ENCODE data around the gene TMEM9. TPM values are rescaled to one million over a fixed set of nuclear protein-coding genes. Genes with fewer than 3 reads are reported as not detected.

Gene TMEM9
- total RNA-seq (103 and 104 TPM in 2 replicates), polyA plus RNA-seq (99.4 and 113 TPM in 2 replicates)

- Histone ChIP-seq H3K4me3 (peak within 1 kb of the TSS; percentile 81), H3K9me2 (replicated peaks; ENCODE audit: insufficient read depth) (no peaks in the 10 kb centered on the region), H2AFZ (peak within 1 kb of the TSS; percentile 67), H3K4me2 (peak within 1 kb of the TSS; percentile 88), H3K27ac (peak within 1 kb of the TSS; percentile 51), H4K20me1 (ENCODE audit: insufficient read depth, poor library complexity, severe bottlenecking) (no peaks in the 10 kb centered on the region), H3K9me3 (ENCODE audit: low read depth) (no peaks in the 10 kb centered on the region), H3K27me3 (no peaks in the 10 kb centered on the region), H3K4me1 (ENCODE audit: insufficient read depth) (peaks cover 8% of the 10 kb centered on the region), H3K79me2 (peaks cover 27% of the 10 kb centered on the region), H3K36me3 (replicated peaks; ENCODE audit: insufficient read depth, low read depth) (no peaks in the 10 kb centered on the region)
- DNase-seq (ENCODE audit: low spot score): peak; percentile 98
- WGBS (ENCODE audit: low lambda C conversion rate, missing lambda C conversion rate): 19% methylated on average over 25 of the region's 31 CpGs
- TF ChIP-seq CTCF (IDR thresholded peaks at IDR 0.05; ENCODE audit: poor library complexity): no peak
- TF ChIP-seq EZH2phosphoT487 (IDR thresholded peaks at IDR 0.05; ENCODE audit: low read depth, severe bottlenecking, unreplicated experiment): no peak
- TF ChIP-seq EZH2 (IDR thresholded peaks at IDR 0.05; ENCODE audit: borderline replicate concordance): no peak
Measured at GRCh38 chr1:201154389-201155165, at the start of gene TMEM9. Gene TMEM9 (minus strand): TSS chr1:201154474. CDS start chr1:201153923, 551 bp downstream.

GRCh38 chr1:201198598-201198997 lies 44.3 kb upstream of the TMEM9 start:
- Histone ChIP-seq H3K4me1 (ENCODE audit: insufficient read depth) (no peaks in the 10 kb centered on the region), H3K4me3 (no peak overlapping the region)
- no peak for DNase-seq (ENCODE audit: low spot score)

GRCh38 chr1:201194046-201194445 lies 39.8 kb upstream of the TMEM9 start:
- Histone ChIP-seq H4K20me1 (ENCODE audit: insufficient read depth, poor library complexity, severe bottlenecking) (no peaks in the 10 kb centered on the region), H3K9me2 (replicated peaks; ENCODE audit: insufficient read depth) (no peaks in the 10 kb centered on the region), H3K4me1 (ENCODE audit: insufficient read depth) (no peaks in the 10 kb centered on the region), H3K4me3 (no peak overlapping the region), H3K4me2 (no peak overlapping the region), H3K27me3 (no peaks in the 10 kb centered on the region), H3K9me3 (ENCODE audit: low read depth) (no peaks in the 10 kb centered on the region), H3K36me3 (replicated peaks; ENCODE audit: insufficient read depth, low read depth) (no peaks in the 10 kb centered on the region), H2AFZ (no peak overlapping the region), H3K79me2 (no peaks in the 10 kb centered on the region), H3K27ac (no peak overlapping the region)
- DNase-seq (ENCODE audit: low spot score): no peak
- 93% methylated on average over 6 of the region's 6 CpGs for WGBS (ENCODE audit: low lambda C conversion rate, missing lambda C conversion rate)
- no peak for TF ChIP-seq CTCF (IDR thresholded peaks at IDR 0.05; ENCODE audit: poor library complexity)
- TF ChIP-seq EZH2 (IDR thresholded peaks at IDR 0.05; ENCODE audit: borderline replicate concordance): no peak
- no peak for TF ChIP-seq EZH2phosphoT487 (IDR thresholded peaks at IDR 0.05; ENCODE audit: low read depth, severe bottlenecking, unreplicated experiment)

More at GRCh38 chr1:201198598-201198997, 44.3 kb upstream of the TMEM9 start:
- WGBS (ENCODE audit: low lambda C conversion rate, missing lambda C conversion rate): 79% methylated on average over 3 of the region's 3 CpGs
- TF ChIP-seq CTCF (IDR thresholded peaks at IDR 0.05; ENCODE audit: poor library complexity) (no peak), EZH2 (IDR thresholded peaks at IDR 0.05; ENCODE audit: borderline replicate concordance) (no peak), EZH2phosphoT487 (IDR thresholded peaks at IDR 0.05; ENCODE audit: low read depth, severe bottlenecking, unreplicated experiment) (no peak)
- H3K4me2 ChIP-seq: no peak overlapping the region
- no peak overlapping the region for H3K27ac ChIP-seq
- H4K20me1 ChIP-seq (ENCODE audit: insufficient read depth, poor library complexity, severe bottlenecking): no peaks in the 10 kb centered on the region
- no peaks in the 10 kb centered on the region for H3K9me2 ChIP-seq (replicated peaks; ENCODE audit: insufficient read depth)
- no peak overlapping the region for H2AFZ ChIP-seq
- no peaks in the 10 kb centered on the region for H3K9me3 ChIP-seq (ENCODE audit: low read depth)
- no peaks in the 10 kb centered on the region for H3K36me3 ChIP-seq (replicated peaks; ENCODE audit: insufficient read depth, low read depth)
- H3K79me2 ChIP-seq: no peaks in the 10 kb centered on the region
- no peaks in the 10 kb centered on the region for H3K27me3 ChIP-seq
